ENCODE results near the gene SP100.

SP100 gene

GRCh38 chr2:230419181-230419580, 3.2 kb downstream of the SP100 start:
- no peak overlapping the region for H3K4me3 ChIP-seq (ENCODE audit: low read depth, low read length)
- TF ChIP-seq CTCF (conservative IDR thresholded peaks at IDR 0.05; ENCODE audit: low read depth, low read length) = no peak
- no peak for DNase-seq (ENCODE audit: low read depth)

- DNase-seq (ENCODE audit: low read depth) = no peak
- TF ChIP-seq CTCF (conservative IDR thresholded peaks at IDR 0.05; ENCODE audit: low read depth, low read length) = peak; percentile 24
- H3K4me3 ChIP-seq (ENCODE audit: low read depth, low read length) = no peak overlapping the region
Measured at GRCh38 chr2:230422149-230422548, 6.1 kb downstream of the SP100 start.

- TF ChIP-seq CTCF (conservative IDR thresholded peaks at IDR 0.05; ENCODE audit: low read depth, low read length) = no peak
- H3K4me3 ChIP-seq (ENCODE audit: low read depth, low read length) = no peak overlapping the region
- peak; percentile 79 for DNase-seq (ENCODE audit: low read depth)
Measured at GRCh38 chr2:230423851-230424458, 8.0 kb downstream of the SP100 start.

GRCh38 chr2:230425377-230425776, 9.4 kb downstream of the SP100 start:
- no peak overlapping the region for H3K4me3 ChIP-seq (ENCODE audit: low read depth, low read length)
- no peak for TF ChIP-seq CTCF (conservative IDR thresholded peaks at IDR 0.05; ENCODE audit: low read depth, low read length)
- DNase-seq (ENCODE audit: low read depth) = no peak

GRCh38 chr2:230429513-230429912, 13.5 kb downstream of the SP100 start:
- no peak for TF ChIP-seq CTCF (conservative IDR thresholded peaks at IDR 0.05; ENCODE audit: low read depth, low read length)
- no peak for DNase-seq (ENCODE audit: low read depth)
- no peak overlapping the region for H3K4me3 ChIP-seq (ENCODE audit: low read depth, low read length)

- no peak for TF ChIP-seq CTCF (conservative IDR thresholded peaks at IDR 0.05; ENCODE audit: low read depth, low read length)
- H3K4me3 ChIP-seq (ENCODE audit: low read depth, low read length) = no peak overlapping the region
- DNase-seq (ENCODE audit: low read depth) = no peak
Measured at GRCh38 chr2:230430957-230431910, 15.2 kb downstream of the SP100 start.

All from choroid plexus epithelial cell (primary cell).